ENCODE data around the gene GLDC.
"Not testable (repeated sequence)": the region's sequence is repeated elsewhere in the genome, so short reads cannot be mapped to it uniquely, and the experiment has no call there.

Gene GLDC

DNA sequence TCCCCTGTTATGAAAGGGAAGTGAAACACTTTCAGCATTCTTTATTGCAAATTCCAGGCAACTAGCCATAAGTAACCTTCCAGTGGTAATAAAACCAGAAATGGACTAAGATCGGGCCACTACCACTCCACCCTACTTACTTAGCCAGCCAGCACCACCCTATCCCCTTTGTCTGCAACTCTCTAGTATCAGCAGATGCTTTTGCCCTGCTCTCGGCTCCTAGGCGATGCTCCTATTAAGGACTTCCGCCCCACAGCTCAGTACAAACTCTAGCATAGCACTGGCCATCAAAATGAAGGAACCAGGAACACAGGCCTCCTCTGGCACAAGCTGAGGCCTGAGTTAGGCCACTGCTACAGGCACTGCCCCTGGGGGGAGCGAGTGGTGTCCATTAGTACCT lies 81.2 kb downstream of the GLDC start:
- DNase-seq: no peak

DNA sequence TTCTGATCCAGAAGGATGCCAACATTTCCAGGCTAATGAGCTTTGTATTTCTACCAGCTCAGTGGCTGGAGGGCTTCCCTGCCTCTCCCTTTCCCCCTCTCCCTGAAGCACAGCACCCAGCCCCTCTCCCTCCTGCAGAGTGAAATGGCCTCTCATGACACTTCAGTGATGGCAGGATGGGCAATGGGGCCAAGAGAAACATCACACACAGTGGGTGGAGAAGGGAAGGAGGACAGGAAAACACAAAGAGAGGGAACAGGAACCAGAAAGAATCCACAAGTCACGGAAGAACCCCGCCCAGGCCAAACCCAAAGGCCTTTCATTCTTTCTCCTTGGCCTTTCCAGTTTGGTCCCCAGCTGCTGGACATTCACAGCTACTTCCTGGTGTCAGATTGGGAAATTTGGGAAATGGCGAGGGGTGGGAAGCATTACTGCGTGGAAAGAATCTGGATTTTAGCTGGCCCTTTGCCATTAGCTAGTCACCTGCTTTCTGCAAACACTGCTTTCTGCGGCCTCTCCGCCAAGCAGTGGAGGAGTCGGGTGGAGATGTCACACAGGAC lies 82.6 kb downstream of the GLDC start:
- DNase-seq: no peak

DNA sequence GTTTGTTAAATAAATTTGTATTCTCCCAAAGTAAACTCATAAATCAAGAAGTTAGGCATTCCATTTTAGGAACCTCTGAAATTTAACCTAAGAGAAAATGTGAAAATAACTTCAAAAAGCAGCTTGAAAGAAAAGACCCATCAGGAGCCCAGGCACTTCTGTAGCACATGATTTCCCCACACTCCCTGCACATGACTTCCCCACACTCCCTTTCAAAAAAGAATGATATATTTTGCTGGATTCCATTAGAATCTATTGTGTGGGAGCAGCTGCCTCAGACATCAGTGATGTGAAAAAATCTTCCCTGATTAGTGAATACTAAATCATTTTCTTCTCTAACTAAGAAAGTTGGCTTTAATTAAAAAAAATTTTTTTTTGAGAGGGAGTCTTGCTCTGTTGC lies 83.3 kb downstream of the GLDC start:
- DNase-seq: no peak

DNA sequence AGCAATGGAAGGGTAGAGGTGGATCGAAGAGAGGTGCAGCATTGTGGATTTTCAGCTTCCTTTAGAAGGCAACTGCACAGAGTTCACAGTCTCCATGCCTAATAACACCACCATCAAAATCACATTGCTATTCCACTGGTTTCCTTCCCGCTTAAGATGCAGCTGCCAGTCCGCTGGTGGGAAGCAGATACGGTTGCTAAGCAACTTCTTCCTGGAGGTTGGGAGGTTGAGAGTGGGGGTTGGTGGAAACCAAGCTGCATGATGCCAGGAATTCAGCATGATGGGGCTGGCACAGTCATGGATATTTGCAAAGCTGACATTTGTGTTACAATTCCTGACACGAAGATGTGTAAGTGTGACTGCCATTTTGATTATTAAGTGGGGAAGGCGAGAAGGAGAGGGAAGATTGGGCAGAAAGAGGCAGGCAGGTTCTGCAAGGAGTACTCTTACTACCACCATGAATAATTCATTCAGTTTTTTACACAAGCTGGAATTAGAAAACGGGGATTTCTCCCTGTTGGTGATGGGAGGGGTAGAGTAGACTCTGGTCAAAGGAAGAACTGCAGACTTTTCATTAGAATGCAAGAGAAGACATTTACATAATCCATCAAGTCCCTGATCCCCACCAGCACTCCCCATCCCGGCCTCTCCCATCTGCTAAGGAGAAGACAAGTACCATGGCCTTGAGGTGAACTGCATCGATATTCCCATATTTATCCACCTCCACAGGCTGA lies 87.5 kb downstream of the GLDC start:
- no peak for DNase-seq

DNA sequence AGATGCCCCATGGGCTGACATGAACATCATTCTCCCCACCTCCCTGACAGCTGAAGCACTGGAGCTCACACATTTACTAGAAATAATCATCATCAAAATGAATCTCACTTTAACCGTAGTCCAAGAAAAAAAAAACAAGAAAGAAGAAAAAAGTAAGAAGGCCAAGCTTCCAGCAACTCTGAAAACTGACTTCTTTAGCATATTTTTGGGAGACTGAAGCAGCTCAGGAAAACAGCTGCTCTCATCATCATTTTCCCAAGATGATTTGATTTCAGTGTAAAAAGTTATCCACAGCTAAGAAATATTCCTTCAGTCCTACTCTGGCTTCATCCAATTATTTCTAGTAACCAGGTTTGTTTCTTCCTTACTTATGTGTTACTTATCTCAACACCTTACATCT lies 91.7 kb downstream of the GLDC start:
- DNase-seq: no peak

DNA sequence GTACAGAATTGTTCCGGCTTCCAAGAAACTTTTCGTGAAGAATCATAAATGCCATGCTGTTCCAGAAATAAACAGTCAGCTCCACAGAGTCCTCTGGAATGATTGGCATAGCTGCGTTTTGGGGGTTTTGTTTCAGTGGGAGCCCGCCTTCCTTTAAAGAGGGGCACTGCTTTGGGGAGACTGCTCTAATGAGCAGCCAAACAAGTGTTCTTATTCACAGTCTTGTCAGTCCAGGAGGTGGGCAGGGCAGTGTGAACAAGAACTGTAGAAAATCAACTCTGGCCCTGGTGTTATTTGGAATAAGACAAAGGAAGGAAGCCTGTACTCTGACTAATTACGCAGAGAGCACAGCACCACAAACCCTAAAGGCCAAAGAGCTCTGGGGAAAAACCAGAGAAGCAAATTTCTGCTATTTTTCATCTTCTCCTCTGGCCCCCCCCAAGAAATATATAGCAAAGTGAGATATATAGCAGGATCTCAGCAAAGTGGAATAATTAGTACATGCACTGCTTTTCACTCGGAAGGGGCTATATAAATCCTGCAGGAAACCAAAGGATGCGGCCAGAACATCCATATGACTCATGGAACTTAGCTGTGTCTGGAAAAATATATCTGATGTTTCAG lies 92.9 kb downstream of the GLDC start:
- DNase-seq: no peak

DNA sequence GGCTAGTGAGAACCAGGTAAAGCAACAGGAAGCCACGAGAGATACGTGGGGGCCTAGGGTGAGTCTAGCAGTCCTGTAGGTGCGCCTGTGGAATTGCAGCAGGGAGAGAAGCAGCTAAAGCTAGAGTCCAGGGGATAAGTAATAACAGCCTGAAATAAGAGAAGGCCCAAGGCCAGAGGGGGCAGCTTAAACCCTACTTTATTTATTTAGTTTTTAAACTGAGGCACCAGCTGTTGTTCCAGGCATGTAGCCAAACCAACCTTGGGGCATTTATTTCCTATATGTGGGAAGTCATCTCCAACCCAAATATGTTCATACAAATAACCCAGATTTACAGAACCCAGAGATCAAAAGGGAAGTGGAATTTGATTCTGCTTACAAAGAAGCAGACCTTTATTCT lies 93.5 kb downstream of the GLDC start:
- no peak for DNase-seq

DNA sequence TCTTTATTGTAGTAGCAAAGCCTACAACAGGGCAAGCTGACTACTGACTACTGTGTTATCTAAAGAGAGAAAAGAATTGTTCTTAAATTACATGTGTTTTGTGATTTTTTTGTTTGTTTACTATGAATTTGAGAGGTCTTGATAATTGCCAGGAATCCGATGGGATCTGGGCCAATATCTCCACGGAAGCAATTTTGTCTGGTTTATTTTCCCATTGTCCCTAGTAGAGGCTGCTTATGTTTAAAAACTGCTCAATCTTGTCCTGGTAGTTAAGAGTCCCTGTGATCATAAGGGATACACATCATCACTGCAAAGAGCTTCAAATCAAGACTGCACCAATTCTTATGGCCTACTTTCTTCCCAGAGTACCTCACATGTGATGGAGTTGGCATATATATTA lies 94.4 kb downstream of the GLDC start:
- no peak for DNase-seq

DNA sequence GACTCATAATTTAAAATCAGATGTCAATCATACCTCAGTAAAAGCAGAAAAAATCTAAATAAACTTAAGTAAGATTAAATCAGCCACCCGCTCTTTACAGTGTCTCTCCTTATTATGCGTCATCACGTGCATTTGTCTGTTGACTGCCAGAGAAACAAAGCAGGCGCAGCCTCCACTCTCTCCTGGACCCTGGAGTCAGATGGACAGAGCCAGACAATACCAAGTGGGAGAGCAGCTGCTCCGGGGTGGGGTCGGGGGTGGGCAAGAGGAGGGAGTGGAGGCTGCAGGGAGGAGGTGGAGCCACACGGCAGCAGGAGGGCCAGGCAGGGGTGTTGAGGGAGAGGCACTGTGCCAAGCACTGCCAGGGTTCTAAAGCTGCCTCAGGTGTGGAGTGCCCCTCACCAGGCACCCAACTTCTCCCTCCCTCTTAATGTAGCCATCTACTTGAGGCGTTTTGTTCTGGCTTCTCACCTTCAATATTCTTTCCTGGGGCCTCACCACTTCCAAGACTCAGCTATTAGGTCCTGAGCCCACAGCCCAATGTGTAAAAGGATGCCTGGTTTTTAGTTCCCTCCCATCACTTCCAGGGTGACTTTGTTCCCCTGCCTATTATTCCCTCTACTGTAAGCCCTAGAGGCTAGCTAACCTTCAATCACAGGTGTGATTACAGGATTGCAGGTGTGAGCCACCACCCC lies 96.3 kb downstream of the GLDC start:
- no peak for DNase-seq

DNA sequence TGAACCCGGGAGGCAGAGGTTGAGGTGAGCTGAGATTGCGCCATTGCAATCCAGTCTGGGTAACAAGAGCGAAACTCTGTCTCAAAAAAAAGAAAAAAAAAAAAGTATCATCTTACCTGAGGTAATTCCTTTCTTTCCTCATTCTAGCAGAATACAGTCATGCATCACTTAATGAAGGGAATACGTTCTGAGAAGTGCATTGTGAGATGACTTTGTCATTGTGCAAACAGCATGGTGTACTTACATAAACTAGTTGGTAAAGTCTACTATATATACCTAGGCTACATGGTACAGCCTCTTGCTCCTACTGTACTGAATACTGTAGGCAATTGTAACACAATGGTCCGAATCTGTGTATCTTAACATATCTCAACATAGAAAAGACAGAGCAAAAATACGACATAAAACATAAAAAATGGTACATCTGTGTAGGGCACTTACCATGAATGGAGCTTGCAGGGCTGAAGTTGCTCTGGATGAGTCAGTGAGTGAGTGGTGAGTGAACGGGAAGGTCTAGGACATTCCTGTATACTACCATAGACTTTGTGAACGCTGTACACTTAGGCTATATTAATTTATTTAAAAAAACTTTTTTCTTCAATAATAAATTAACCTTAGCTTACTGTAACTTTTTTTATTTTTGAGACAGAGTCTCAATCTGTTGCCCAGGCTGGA lies 100.4 kb downstream of the GLDC start:
- DNase-seq: no peak

DNA sequence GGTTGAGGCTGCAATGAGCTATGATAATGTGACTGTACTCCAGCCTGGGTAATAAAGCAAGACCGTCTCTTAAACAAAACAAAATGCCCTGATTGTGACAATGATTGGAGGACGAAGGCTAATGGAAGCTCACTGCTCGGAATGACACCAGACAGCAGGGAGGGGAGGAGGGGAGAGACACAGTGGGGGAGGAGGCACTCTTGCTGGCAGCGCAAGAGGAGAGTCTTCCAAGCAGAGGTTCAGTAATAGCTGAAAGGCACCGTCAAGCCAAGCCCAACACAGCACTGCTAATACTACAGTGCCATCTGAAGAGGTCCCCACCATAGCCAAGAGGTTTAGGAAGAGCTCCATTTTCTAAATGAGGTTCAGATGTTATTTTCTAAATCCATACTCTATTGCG lies 102.3 kb downstream of the GLDC start:
- DNase-seq: no peak

DNA sequence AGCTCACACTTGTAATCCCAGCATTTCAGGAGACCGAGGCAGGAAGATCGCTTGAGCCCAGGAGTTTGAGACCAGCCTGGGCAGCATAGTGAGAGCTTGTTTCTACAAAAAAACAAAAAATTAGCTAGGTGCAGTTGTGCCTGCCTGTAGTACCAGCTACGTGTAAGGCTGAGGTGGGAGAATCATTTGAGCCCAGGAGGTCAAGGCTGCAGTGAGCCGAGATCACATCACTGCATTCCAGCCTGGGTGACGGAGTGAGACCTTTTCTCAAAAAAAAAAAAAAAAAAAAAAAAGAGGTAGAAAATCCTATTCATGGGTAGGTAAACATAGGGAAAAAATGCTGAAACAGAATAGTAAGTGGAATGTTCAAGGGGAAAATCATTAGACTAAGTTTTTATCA lies 102.9 kb downstream of the GLDC start:
- DNase-seq: not testable (repeated sequence)

DNA sequence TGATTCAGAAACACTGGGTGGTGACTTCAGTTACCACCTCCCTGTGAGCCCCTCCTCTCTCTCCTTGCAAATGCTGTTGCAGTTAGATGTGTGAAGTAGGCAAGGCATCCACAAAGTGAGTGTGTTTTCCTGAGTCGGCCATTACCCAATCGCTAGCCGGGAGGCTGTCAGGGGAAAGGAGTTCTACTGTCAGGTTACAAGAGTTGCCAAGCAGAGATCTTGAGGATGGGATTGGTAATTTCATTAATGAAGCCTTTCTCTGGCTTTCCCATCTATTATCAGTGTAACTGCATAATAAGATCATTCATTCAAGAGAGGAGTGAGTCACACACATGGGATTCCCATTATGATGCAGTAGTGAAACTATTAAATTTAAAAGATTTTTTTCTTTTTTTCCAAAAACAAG lies 106.9 kb downstream of the GLDC start:
- DNase-seq: peak; percentile 23

DNA sequence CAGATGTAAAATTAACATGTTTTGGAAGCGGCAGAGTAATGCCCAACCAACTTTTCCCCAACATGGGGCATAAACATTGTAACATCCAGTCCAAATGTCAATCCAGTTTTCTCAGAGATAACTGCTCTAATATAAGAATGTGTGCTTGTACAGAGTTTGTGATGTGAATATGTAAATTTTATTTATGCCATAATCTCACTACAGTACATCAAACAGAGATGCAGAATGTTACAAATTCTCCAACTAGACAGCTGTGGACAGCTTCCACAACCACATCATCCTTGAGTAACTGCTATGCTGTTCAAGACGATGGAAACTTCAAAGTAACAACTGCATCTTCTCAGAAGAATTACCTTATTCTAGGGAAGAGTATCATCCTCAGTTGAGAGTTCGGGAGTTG lies 109.9 kb downstream of the GLDC start:
- no peak for DNase-seq

DNA sequence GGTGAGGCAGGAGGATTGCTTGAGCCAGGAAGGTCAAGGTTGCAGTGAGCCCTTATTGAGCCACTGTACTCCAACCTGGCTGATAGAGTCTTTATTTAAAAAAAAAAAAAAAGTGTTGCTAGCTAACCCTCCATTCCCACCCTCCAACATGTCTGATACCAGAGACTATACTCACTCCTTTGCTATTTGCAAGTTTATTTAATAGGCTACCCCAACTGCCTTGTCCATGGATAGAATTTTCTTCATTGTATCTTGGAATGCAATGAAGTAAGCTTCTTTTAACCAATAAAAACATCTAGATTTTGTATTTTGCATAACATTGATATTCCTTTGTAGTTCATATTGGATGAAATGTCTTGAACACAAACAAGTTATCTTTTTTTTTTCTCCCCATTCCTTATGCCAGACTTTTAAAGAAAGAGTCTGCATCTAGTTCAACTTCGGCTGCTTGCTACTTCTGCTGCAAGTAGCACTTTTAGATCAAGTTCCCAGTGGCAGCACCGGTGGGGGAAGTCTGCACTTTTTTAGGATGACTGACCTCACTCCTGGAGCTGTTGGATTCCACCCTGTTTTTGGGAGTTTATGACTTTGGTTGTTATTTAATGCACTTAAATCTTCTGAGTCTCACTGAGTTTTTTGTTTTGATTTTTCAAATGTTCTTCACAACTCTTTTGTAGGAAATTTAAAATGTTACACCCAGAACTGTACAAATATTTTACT lies 120.0 kb downstream of the GLDC start:
- DNase-seq: no peak

DNA sequence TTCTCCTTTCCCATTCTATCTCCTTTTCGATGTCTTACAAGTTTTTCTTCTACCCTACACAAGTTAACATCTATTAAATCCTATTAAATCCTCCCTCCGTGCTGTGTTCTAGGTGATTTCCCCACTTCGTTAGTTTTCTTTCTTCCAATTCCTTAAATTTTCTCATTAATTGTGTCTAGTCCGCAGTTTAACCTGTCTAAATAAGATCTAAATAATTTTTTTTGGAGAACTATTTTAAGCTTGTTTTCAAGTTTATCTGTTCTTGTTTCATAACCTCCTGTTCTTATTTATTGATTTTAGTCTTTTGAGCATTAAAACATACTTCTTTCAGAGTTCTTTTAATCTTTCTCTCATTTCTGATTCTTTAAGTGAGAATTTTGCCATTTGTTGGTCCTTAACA lies 123.3 kb downstream of the GLDC start:
- DNase-seq: no peak

DNA sequence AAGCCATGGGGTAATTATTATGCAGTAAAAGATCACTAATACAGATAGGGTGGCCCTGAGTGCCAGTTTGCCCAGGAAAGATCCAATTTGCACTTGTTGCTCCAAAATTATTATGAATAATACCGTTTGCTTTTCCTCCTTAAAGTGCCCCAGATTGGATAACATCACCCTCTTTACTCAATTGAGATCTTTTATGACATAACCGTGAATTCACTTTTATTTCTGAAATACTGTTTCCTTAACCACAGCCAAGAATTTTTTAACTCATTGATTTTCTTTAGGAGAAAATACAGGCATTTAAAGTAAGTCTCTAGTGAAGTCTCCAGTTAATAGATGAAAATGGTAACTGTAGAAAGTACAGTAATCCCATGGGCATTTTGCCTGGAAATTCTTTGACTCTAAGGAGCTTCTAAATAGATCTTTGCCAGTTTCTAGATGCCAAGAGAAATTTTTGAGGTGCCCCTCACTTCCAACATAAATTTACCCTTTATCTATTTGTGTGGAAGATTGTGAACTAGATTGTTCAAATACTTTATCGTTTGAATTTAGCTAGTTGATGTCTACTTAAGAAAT lies 133.4 kb downstream of the GLDC start:
- DNase-seq: no peak

DNA sequence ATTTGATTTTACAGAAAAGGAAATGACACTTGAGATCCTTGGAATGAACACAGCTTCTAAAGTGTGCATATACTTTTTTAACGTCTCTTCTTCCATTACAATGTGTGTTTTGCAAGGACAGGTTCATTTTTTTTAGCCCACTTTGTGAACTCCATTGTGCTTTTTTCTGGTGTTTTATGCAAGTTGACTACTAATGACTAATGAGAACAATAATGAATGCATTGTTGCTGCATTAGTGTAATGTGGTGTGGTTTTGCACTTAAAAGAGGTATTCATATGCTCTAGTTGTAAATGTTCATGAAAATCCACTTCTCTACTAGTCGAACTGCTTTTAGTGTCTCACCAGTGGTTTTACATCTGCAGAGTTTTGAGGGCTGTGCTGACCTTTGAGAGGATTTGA lies 139.0 kb downstream of the GLDC start:
- DNase-seq: no peak

DNA sequence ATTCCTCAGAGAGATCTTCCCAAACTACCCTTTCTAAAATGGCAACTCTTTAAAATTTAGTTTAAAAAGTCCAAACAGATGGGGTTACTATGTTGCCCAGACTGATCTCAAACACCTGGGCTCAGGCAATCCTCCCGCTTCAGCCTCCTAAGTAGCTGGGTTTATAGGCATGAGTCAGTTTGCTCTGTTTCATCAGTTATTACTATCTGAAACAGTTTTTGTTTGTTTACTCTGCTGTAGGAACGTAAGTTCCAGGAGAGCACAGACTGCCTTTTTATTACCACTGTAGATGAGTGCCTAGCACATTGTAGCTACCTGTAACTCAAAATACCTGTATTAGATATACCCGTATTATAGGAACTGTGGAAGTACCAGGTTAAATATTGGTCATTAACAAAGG lies 143.1 kb downstream of the GLDC start:
- DNase-seq: no peak

DNA sequence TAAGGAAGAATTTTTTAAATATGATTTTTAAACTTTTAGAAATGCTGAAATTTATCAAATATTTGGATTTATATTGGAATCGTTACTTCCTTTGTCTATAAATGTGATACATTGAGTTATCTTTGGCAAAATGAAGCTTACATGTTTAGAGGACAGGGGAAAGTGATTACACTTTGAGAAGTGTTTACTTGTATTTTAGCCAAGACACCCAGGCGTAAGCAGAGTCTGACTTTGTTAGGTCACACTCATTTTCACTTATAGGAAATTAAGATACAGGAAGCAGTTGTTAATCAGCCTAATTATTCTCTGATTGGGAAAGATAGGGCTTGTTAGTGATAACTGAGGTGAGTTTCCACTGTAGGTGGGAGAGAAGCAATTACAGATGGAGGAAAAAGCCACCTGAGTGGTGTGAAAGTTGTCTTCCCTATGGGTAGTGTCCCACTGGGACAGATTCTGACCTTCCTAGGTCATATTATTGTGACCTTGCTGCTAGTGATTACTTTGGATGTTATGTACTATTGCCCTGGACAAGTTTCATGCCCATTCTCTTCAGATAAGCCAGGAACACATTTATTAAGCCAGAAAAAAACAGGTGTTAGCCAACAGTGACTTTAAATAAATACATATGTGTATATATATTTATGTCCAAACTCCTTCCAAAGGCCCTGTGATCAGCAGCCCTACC lies 143.9 kb downstream of the GLDC start:
- DNase-seq: no peak

DNA sequence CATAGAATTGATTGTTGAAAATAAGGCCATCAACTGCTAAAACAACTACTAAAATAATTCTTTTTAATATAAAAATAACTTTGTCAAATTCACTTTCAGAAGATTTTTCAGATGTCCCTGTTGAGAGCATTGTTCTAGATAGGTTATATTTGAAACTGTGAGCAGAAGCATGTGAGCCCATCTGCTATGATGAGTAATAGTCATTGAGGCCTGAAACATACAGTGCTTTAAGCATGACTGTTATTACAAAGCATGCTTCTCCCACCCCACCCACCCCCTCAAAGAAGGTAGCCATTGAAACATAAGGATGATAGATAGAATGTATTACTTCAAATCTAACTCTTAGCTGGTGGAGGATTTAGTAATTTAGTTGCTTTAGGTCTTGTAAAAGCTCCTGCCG lies 146.5 kb downstream of the GLDC start:
- no peak for DNase-seq

DNA sequence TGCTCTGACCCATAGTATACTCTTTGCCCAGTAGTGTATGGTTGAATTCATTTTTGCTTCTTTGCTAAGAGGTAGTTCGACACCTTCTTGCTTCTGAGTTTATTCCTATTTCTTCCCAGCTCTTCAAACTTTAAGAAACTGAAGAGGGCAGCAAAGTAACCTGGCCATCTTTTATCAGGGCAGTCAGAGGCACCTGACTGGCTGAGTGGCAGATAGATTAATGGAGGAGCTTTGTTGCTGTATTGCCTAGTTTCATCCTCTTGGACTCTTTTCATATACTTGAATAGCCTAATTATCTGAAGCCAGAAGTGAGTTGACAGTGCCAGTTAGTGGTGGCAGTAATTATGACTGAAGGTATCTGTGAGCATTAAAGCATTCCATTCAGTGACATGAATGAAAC lies 150.1 kb downstream of the GLDC start:
- DNase-seq: no peak
